Mammary epithelial cell (primary cell): Measurements from ENCODE around the gene KCNK15.

Experiments
- EZH2 ChIP-seq: IDR thresholded peaks from 2 replicates; pipeline ENCODE4 v1.6.1; 2012; ENCODE audit warnings: low read length, inconsistent platforms, borderline replicate concordance
- TF ChIP-seq, protein P1 (sequence below), 2 donors: IDR thresholded peaks in 1 of 2; conservative IDR thresholded peaks in 1 of 2; 2 replicates each; pipeline ENCODE4 v1.5.1; 2011 to 2012; ENCODE audit warnings: inconsistent platforms in 2 of 2, low read length in 2 of 2, mild to moderate bottlenecking in 2 of 2, control low read depth in 1 of 2, low read depth in 1 of 2; ENCODE audit not compliant: insufficient read depth in 1 of 2; ENCODE audit errors: extremely low read depth in 1 of 2

DNA sequence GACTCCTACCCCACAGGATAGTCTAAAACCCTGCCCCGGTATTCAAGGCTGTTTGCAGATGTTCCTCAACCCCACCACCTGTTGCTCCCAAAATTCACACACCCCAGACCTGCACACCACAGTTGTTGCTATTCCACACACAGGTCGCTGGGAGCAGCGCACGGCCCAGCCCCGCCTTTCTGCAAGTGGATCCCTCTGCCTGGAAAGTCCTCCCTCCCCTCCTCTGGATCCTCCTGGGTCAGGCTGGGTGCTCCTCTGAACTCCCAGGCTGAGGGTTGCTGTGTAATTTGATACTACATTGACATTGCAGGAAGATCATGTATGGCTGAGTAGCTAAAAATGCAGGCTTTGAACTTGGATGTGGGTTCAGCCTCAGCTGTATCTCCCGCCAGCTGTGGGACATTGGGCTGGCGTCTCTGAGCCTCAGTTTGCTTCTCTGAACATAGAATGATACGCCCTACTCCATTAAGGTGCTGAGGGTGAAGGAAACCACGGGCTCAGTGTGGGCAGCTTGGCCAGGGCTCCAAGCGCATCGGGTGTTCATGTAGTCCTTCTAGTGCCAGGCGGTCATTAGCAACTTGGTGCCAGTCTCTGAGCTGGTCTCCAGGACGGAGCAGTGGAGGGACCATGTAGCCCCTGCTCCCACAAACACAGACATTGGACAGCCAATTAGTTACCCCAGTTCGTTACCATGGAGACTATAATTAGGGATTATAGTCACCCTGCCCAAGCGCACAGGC lies 44.4 kb upstream of the KCNK15 start:
- no peak for TF ChIP-seq EZH2
- TF ChIP-seq, protein P1, sequence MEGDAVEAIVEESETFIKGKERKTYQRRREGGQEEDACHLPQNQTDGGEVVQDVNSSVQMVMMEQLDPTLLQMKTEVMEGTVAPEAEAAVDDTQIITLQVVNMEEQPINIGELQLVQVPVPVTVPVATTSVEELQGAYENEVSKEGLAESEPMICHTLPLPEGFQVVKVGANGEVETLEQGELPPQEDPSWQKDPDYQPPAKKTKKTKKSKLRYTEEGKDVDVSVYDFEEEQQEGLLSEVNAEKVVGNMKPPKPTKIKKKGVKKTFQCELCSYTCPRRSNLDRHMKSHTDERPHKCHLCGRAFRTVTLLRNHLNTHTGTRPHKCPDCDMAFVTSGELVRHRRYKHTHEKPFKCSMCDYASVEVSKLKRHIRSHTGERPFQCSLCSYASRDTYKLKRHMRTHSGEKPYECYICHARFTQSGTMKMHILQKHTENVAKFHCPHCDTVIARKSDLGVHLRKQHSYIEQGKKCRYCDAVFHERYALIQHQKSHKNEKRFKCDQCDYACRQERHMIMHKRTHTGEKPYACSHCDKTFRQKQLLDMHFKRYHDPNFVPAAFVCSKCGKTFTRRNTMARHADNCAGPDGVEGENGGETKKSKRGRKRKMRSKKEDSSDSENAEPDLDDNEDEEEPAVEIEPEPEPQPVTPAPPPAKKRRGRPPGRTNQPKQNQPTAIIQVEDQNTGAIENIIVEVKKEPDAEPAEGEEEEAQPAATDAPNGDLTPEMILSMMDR (conservative IDR thresholded peaks at IDR 0.05 in 1 of 2, IDR thresholded peaks at IDR 0.05 in 1 of 2; ENCODE audit: extremely low read depth in 1 of 2, insufficient read depth in 1 of 2, low read depth in 1 of 2, low read length in 2 of 2): no peak
